Measurements from ENCODE around the gene DNAJB4. TPM values are rescaled to one million over a fixed set of nuclear protein-coding genes. Genes with fewer than 3 reads are reported as not detected.

Gene DNAJB4
- total and polyA plus RNA-seq, 2 experiments from 2014 or later = 12.4 to 12.9 TPM

GRCh38 chr1:77991638-77992037 is 13.1 kb upstream of the DNAJB4 start (continued):
- TF ChIP-seq, protein P1, sequence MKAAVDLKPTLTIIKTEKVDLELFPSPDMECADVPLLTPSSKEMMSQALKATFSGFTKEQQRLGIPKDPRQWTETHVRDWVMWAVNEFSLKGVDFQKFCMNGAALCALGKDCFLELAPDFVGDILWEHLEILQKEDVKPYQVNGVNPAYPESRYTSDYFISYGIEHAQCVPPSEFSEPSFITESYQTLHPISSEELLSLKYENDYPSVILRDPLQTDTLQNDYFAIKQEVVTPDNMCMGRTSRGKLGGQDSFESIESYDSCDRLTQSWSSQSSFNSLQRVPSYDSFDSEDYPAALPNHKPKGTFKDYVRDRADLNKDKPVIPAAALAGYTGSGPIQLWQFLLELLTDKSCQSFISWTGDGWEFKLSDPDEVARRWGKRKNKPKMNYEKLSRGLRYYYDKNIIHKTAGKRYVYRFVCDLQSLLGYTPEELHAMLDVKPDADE (IDR thresholded peaks at IDR 0.05) = no peak
- TF ChIP-seq EZH2phosphoT487 (IDR thresholded peaks at IDR 0.05; ENCODE audit: unreplicated experiment) (no peak), ZNF114 (CRISPR knock-in tag; IDR thresholded peaks at IDR 0.05) (no peak), ZNF331 (CRISPR knock-in tag; IDR thresholded peaks at IDR 0.05; ENCODE audit: low read depth) (no peak), STAT1 (IDR thresholded peaks at IDR 0.05; ENCODE audit: unreplicated experiment) (no peak)

DNA sequence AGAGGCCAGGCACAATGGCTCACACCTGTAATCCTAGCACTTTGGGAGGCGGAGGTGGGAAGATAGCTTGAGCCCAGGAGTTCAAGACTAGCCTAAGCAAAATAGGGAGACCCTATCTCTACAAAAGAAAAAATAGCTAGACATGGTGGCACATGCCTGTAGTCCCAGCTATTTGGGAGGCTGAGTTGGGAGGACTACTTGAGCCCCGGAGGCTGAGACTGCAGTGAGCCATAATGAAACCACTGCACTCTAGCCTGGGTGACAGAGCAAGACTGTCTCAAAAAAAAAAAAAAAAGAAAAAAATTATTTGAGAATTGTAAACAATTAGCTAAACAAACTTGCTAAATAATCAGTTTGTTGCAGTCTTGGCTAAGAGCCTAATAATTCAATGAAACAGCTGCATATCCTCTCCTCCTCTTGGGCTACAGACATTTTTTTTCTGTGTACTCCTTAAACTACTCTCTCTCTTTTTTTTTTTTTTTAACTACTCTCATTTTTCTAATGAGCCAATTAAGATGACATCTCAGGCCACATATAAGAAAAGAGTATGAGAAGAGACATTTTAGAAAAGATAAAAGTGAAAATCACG is 10.5 kb upstream of the DNAJB4 start:
- Histone ChIP-seq H3K27me3 (ENCODE audit: insufficient read depth) (no peaks in the 10 kb centered on the region), H3F3A (replicated peaks; ENCODE audit: low read depth) (no peaks in the 10 kb centered on the region), H3K36me3 (ENCODE audit: insufficient read depth) (peaks cover 4% of the 10 kb centered on the region; the same call in 1 of the 2 replicates), H3K9me2 (ENCODE audit: insufficient read depth) (no peaks in the 10 kb centered on the region), H3K79me2 (replicated peaks; ENCODE audit: insufficient read depth) (peaks cover 43% of the 10 kb centered on the region), H3K4me3 (no peak overlapping the region), H2AFZ (no peak overlapping the region), H3K4me1 (ENCODE audit: insufficient read depth) (no peaks in the 10 kb centered on the region), H3K27ac (ENCODE audit: low read depth) (no peak overlapping the region), H3K4me2 (no peak overlapping the region), H4K20me1 (replicated peaks; ENCODE audit: insufficient read depth) (0 out of 2 replicates have a peak, but pooled peaks cover 9% of the 10 kb centered on the region)
- H3K27me3 Mint-ChIP-seq (ENCODE audit: insufficient read depth, low read depth, poor library complexity) = no peaks in the 10 kb centered on the region
- no peaks in the 10 kb centered on the region for H3K9me3 Mint-ChIP-seq
- H3K36me3 Mint-ChIP-seq (ENCODE audit: low read depth) = peaks cover 6% of the 10 kb centered on the region; the same call in 1 of the 3 replicates
- H3K4me1 Mint-ChIP-seq = peaks cover 10% of the 10 kb centered on the region
- no peak for DNase-seq (ENCODE audit: low spot score)
- no peak overlapping the region for H3K27ac Mint-ChIP-seq
- no peak for ATAC-seq
- H3K4me3 Mint-ChIP-seq = no peak overlapping the region
- TF ChIP-seq ZNF114 (CRISPR knock-in tag; IDR thresholded peaks at IDR 0.05) (no peak), EZH2 (IDR thresholded peaks at IDR 0.05; ENCODE audit: low read depth, unreplicated experiment) (no peak), REST (IDR thresholded peaks at IDR 0.05; ENCODE audit: unreplicated experiment) (no peak), EZH2phosphoT487 (IDR thresholded peaks at IDR 0.05; ENCODE audit: unreplicated experiment) (no peak), POLR2AphosphoS5 (IDR thresholded peaks at IDR 0.05; ENCODE audit: low read depth) (no peak), NANOG (IDR thresholded peaks at IDR 0.05; ENCODE audit: borderline replicate concordance) (no peak), STAT1 (IDR thresholded peaks at IDR 0.05; ENCODE audit: unreplicated experiment) (no peak), CTCF (conservative IDR thresholded peaks at IDR 0.05; ENCODE audit: low read depth in 2 of 2) (no peak), ZNF462 (CRISPR knock-in tag; IDR thresholded peaks at IDR 0.05) (no peak)

Measured in GM23338 (cell line).